NCI-H69 (cell line): ENCODE measurements around the gene BLACAT1.

Source experiments
- DNase-seq: peaks from one replicate; lab custom pipeline; 2025; lab: John Stamatoyannopoulos, UW

The BLACAT1 gene

DNA sequence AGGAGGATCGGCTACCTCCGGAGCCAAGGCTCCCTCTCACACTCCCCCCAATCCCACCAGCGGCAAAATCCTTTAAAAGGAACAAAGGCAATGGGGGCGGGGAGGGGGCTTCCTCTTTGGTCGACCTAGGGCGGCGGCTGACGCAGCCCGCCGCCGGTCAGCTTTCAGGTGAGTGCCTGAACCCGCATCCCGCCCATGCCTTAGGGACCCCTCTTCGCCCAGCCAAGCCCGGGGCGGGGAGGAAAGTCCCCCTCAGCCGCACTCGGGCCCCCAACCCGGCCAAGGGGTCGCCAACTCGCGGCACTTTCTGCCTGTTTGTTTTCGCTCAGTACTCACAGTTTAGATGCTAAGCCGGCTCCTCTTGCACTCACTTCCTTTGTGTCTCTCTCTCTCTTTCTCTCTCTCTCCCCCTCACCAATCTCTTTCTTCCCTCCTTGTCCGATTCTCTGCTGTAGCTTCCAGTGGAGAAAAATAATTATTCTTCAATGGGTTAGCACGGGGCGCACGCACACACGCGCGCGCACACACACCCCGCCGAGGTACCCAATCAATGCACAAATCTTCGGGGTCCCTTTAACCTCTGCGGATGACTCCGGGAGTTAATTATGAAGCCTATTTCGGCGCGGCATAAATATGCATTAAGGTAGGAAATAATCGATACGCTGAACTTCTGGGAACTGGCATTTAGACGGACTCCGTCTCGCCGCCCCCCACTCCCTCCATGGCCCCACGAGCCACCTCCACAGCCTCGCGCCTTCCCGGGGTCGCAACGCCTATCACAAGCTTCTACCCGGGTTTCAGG, at the start of gene BLACAT1:
Gene BLACAT1 (minus strand): TSS at position 465 of the 802 bp plus-strand sequence.
- DNase-seq = peak; percentile 70

DNA sequence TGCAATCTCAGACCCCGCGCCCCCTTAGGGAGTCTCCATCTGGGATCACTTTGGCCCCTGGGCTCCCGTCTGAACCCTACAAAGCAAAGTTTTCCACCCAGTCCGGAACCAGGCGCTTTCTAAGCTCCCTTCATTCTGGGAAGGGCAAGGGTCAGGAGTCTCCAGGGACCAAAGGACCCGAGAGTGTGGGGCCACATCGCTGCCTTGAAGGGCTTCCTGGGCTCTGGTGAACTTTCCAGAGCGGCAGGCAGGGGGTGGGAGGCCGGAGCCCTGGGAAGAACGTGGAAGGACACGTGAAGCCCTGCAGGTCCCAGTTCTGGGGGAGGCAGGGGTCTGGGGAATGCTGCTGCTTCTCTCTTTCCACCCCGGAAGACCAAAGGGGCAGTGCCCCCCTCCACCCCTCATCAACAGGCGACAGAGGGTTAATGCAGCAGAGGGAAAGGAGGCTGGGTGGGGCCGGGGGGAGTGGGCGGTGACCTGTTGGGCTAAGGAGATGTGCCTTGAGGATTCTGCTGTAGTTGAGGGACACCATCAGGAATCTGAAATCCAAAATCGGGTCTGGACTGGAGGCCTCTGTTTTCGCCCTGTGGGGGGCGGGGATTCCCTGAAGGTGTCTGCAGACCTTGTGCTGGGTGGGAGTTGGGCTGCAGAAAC, 49.4 kb upstream of the BLACAT1 start:
- peak; percentile 71 for DNase-seq

DNA sequence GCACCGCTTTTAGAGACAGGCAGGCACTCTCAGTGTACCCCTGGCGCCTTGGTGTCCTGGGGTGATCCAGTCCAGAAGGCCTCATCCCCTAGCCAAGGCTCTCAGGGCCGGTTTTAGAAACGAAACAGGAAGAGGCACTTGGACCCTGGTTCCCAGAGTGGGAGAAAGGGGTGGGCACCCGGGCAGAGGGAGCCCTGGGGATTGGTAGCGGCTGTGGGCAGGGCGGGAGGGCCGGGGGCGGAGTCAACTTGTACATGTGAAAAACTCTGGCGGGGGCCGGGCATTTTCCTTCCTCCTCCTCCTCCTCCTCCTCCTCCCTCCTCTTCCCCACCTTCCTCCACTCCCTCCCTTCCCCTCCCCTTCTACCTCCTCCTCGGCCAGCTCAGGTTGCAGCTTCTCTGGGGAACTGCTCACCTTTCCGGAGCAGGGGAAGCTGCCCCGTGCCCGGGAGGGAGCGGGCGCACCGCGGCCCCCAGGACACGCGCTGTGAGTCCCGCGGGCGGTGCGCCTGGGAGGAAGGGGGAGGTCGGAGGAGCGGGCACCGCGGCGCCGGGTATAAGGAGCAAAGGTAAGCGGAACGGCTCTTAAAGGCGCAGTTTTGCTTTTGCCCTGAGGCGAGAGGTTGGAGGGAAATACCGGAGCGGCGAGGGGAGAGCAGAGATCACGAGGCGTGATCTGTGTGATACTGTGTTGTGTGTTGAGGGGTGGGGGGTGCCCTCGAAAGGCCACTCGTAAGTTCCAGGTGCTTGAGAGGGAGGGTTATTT, 48.6 kb upstream of the BLACAT1 start, which contains the start of gene CDK18:
Gene CDK18 (plus strand): TSS at position 359 of the 765 bp plus-strand sequence. CDS start 18,499 bp downstream, outside the sequence.
- peak; percentile 96 for DNase-seq

DNA sequence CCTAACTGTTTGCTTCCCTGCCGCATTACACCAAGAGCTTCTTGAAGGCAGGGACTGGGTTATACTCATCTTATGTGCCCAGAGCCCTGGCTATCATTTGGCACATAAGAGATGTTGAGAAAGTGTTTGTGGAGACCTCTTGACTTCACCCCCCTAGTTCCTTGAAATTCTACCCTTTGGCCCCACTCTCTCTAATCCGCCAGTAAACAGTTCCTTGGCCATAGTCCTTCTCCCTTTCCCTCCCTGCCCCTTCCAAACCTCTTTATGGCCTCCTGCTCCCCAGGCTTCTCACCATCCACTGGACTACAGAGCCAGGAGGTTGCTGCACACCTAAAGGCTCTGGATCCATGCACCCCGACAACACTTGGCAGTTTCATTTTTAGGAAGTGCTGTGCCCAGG, 47.1 kb upstream of the BLACAT1 start:
- DNase-seq = no peak

DNA sequence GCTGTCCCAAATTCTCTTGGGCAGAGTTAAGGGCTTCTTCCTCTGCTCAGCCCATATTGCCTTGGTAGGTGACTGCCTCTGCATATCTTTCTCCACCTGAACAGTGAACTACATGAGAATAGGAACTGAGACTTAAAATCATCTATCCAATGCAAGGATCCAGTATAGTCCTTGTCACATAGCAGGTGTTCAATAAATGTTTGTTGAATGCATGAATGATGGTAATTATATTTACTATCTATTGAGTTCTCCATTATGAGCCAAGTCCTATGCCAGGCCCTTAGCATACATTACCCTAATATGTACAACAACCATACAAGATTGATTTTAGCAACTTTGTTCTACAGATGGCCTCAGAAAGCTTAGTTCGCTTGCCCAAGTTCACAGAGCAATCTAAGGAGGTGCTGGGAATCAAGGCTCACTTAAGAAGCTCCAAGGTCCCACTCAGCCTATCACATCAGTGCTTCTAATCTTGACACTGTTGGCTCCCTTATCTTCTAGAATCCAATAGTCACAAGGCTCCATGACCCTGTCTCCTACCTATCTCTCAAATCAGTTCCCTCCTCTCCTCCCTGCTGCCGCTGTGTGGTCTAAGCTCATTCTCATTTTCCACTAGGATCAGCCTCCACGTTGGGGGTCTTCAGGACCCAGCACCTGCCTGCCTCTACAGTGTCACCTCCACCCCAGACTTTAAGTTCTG, 46.4 kb upstream of the BLACAT1 start:
- no peak for DNase-seq

DNA sequence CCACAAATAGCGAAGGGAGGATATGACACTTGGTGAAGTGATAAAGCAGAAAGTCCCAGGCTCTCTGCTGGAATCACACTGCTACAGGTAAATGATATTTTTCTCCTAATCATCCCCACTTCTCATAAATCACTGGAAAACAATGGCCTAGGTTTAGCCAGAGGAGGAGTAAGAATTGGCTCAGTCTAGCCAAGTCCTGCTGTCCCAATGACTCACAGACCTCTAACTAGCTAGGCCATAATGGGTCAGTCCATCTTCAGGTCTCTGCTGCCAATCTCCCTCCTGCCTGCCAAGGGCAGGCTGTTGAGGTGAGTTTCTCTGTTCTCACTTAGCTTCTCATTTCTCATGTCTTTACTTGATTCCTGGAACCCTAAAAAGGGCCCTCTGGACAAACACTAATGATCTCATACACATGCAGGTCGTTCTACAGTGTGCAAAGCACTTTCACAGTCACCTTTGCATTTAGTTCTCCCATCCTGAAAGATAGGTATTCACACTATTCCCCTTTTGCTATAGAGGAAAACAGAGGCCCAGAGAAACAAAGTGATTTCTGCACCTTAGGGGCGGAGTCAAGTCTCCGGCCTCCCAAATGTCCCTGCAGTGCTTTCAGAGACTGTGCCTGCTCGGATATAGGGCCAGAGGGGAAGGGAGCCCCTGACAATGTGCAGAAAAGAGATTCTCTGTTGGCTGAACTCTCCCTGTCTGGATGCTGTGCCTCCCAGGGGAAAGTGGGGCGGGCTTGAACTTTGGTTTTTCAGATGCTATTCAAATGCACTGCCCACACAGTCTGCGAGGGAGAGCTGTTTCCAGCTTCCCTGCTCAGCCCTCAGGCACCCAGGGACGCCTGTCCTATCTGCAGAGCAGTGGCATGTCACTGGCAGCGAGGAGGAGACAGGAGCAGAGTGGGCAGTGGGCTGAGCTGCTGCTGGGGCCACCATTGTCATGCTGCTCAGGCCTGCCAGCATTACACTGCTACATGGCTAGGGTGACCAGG, 44.7 kb upstream of the BLACAT1 start:
- peak; percentile 74 for DNase-seq

DNA sequence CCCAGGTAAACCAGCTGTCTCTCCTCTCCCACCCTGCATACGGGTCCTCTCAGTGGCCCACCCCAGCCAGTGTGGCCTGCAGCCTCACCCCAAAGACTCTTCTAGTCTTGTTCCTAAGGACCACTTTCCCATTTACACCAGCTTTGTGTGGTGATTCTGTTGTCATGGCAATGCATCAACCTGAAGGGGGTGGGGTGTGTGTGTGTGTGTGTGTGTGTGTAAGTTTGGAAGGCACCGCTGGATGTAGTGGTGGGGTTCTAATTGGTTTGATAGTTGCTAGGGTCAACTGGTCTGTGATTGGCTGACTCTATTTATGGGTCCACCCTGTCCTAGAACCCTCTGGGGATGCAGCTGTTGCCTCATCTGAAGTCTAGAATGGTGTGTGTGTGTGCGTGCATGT, 43.9 kb upstream of the BLACAT1 start:
- DNase-seq = no peak

DNA sequence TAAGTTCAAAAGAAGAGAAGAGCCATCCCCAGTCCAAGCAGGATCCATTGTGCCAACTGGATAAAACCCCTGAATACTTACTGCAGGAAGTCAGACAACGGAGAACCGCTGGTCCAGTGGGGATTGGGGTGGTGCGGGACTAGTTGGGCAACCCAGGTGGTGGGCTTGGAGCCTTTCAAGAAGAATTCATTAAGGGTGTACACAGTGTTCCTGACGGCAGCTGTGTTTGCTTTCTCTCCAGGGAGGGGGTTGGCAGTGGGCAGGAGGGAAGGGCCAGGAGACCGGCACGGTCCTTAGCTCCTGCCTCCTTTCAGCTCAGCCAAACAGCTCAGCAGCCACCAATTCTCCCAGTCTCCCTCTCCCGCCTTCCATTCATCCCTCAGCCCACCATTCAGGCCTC, 41.5 kb upstream of the BLACAT1 start:
- peak; percentile 97 for DNase-seq

DNA sequence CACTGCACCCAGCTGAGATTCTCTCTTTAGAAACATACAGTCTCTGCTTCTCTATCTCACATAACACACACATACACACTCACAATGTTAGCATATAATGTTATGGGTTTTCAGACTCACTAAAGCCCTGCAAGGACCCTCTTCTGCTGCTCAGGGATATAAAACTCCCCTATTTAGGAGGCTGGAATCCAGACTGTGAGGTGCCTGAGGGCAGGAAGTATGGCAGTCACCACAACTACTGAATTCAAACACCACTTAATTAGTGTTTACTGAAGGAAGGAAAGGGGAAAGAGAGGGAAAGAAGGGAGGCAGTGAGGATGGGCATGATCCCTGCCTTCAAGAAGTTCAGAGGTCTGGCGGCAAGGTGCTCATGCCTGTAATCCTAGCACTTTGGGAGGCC, 40.8 kb upstream of the BLACAT1 start:
- DNase-seq = peak; percentile 88

DNA sequence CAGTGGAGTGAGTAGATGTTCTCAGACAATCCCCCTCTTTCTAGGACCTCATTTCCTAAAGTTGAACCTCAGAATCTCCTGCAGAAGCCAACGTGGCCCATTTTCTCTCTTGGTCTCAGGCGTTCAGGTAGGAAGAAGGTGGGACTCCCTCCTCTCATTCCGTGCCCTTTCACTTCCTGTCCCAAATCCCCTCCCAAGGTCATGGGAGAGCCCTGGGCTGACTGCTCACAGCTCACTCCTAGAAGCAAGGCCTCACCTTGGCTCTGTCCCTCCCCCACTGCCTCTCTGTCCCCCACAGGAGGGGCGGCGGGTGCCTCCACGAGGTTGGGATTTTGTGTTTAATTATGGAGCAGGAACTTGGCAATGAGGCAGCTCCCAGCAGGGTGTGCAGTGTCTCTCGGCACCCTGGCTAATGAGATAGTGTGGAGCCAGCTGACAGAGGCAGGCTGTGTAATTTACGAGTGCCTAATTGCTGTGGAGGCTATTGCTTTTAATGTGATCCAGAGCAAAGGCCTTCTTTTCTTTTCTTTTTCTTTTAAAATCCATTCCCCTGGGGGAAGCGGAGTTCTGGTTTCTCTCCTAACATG, 39.5 kb upstream of the BLACAT1 start:
- peak; percentile 99 for DNase-seq

DNA sequence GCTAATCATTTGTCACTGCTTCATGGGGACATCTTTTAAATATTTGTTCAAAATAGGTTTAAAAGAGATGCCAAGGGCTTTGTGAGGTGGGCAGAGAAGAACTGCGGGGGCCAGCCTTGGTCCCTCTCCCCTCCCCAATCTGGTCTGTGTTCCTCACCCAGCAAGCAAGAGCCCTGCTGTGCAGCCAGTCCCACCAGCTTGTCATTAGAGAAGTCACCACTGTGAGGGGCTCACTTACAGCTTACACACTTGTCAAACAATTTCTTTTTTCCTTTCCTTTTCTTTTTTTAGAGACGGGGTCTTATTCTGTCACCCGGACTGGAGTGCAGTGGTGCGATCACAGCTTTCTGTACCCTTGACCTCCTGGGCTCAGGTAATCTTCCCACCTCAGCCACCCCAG, 38.3 kb upstream of the BLACAT1 start:
- no peak for DNase-seq

DNA sequence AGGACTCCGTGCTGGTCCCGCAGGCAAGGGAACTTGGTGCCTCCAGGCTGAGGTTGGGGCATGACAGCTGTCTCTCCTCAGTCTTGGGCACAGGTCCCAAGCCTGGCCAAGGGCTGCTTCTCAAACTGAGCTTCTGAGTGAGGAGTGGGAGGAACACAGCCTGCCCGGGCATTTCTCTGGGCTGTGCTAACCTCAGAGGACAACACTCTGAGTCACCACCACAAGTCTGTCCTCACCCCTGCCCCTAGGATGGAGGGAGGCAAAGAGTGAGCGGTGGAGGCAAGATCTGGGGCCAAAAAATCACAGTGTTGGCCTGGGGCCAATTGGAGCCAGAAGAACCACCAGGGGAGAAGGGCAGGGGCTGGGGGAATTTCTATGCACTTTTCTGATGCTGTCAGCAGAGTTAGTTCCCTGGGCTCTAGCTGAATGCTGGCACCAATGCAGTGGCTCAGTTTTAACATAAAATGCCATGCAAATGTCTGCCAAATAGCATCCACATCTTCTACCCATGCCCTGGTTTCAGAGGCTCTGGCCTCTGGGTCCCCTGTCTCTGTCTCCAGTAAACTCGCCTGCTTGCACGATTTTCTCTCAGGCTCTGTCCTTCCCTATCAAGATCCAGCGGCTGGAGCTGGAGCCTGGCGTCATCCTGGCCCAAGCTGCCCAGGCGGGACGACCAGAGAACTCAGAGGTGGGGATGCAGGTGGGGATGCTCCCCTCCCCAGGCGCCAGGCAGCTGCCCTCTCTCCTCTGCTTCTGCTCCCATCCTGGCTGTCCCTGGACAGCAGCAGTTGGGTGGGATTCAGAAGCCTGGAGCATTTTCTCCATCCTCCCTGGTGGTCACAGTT, 37.6 kb upstream of the BLACAT1 start:
- DNase-seq = peak; percentile 85

DNA sequence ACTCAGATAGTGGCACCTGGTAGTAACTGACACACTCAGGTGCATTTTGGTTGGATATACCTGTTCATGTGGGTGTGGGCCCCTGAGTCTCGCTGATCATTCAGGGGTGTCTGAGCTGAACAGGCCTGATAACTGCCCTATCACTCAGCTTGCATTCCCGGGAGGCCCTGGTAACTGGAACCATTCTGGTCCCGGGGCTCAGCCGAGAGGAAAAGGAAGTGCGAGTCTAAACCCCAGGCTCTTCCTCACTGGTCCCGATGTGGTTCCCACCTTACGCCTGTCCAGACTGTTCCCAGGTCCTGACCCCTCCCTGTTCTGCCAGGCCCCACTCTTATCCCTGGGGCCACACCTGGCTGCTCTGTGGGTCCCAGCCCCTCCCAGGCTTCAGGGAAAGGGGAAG, 36.9 kb upstream of the BLACAT1 start:
- peak; percentile 83 for DNase-seq

DNA sequence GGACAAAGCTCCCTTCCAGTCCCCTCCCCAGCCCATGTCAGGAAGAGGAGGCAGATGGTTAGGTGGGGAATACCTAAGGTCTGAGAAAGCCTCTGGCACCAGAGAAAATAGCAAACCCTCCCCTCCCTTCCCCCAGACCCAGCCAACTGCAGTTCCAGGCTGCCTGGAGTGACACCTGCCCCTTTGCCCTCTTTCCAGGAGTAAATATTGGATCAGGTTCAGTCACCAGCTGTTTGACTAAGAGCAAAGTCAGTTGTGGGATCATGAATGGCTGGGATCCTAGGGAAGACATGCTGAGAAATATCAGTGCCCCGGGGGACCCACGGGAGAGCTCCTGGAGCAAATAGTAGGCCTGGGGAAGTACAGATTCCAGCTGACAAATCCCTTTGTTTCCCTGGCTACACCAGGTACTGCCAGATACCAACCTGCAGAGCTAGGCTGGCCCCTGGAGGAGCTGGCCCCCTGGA, 36.4 kb upstream of the BLACAT1 start:
- peak; percentile 99 for DNase-seq

DNA sequence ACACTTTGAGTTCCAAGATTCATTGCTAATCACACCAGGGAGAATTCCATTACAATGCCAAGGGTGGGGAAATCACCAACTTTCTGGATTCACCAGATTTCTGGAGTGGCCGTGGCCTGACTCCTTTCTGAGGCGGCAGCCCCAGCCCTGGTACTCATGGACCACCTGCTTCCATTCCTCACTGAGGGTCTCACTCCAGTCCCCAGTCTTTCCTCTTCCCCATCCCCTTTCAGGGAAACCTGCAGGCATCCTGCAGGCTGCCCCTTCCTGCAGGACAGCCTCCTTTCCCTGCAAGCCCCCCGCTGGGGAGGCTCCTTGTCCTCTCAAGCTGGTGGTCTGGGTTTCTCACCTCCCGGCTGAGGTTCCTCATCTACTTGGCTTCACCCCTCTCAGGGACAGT, 35.9 kb upstream of the BLACAT1 start:
- DNase-seq = no peak

DNA sequence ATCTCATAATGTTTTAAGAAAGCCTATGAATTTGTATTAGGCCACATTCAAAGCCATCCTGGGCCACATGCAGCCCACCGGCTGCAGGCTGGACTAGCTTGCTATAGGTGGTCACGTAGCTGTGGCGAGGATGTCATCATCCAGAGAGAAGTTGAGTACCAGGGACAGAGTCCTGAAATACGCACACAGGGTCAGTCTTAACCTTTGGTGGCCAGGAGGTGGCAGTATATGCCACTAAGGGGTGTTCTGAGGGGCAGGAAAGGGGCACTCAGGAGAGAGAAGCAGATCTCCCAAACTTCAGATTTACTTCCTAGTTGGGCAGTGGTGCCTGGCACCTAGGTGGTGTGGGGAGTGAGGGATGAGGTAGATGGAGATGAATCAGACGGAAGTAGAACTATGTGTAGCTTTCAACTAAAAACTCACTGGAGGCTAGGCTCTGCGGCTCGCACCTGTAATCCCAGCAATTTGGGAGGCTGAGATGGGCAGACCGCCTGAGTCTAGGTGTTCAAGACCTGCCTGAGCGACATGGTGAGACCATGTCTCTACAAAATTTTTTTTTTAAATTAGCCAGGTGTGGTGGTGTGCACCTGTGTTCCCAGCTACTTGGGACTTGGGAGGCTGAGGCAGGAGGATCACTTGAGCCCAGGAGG, 32.4 kb upstream of the BLACAT1 start:
- DNase-seq = peak; percentile 88

DNA sequence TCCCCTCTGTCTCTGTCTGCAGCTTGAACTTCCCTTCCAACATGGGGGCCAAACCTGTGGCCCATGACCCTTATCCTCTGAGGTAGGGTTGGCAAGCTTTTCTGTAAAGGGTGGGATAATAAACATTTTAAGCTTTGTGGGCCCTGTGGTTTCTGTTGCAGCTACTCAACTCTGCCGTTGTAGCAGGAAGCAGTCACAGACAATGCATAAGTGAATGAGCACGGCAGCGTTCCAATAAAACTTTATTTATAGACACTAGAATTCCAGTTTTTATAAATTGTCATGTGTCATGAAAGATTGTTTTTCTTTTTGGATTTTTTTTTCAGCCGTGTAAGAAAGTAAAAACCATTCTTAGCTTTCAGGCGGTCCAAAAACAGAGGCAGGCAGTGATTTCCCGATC, 30.4 kb upstream of the BLACAT1 start:
- no peak for DNase-seq
